ENCODE measurements around the gene DHODH. TPM values are rescaled to one million over a fixed set of nuclear protein-coding genes. Genes with fewer than 3 reads are reported as not detected.

The DHODH gene
- total and polyA plus RNA-seq, 2 donors (not counting 3 experiments of a cell fraction or from before 2014, with no cell fraction given), result 5.8 to 9.2 TPM

Small RNA genes lying within 50 kb of the gene (small RNA-seq; reads per million reads assigned to genes)
- not detected for gene RPL39P31 (ENCODE audit: insufficient read depth, insufficient read length, low read depth, low replicate concordance)

Other genes starting within 250 kb of the DHODH start
- 85.3 and 88.4 TPM in 2 replicates for gene AP1G1, start 199.9 kb upstream of the DHODH start, total RNA-seq
- gene AP1G1, start 199.9 kb upstream of the DHODH start, polyA plus RNA-seq, result 55.5 and 57.4 TPM in 2 replicates
- gene ATXN1L, start 162.8 kb upstream of the DHODH start, total RNA-seq, result 23.9 and 24.9 TPM in 2 replicates
- 14.9 and 15.6 TPM in 2 replicates for gene ATXN1L, start 162.8 kb upstream of the DHODH start, polyA plus RNA-seq
- gene ZNF821, start 124.6 kb upstream of the DHODH start, total RNA-seq, result 7.3 and 9.6 TPM in 2 replicates
- gene ZNF821, start 124.6 kb upstream of the DHODH start, polyA plus RNA-seq, result 8.0 and 8.1 TPM in 2 replicates
- 165 and 185 TPM in 2 replicates for gene IST1, start 113.2 kb upstream of the DHODH start, total RNA-seq
- gene IST1, start 113.2 kb upstream of the DHODH start, polyA plus RNA-seq, result 136 and 145 TPM in 2 replicates
- not detected in 2 replicates for gene PKD1L3, start 8.3 kb upstream of the DHODH start, total RNA-seq
- gene PKD1L3, start 8.3 kb upstream of the DHODH start, polyA plus RNA-seq, result not detected in 2 replicates
- gene HP, start 45.8 kb downstream of the DHODH start, total RNA-seq, result not detected in 2 replicates
- gene HP, start 45.8 kb downstream of the DHODH start, polyA plus RNA-seq, result not detected in 2 replicates
- not detected in 2 replicates for gene HPR, start 54.5 kb downstream of the DHODH start, total RNA-seq
- not detected in 2 replicates for gene HPR, start 54.5 kb downstream of the DHODH start, polyA plus RNA-seq
- gene TXNL4B, start 84.9 kb downstream of the DHODH start, total RNA-seq, result 11.7 and 12.7 TPM in 2 replicates
- gene TXNL4B, start 84.9 kb downstream of the DHODH start, polyA plus RNA-seq, result 8.7 and 10.0 TPM in 2 replicates
- 78.4 and 78.6 TPM in 2 replicates for gene DHX38, start 85.1 kb downstream of the DHODH start, total RNA-seq
- 39.7 and 47.3 TPM in 2 replicates for gene DHX38, start 85.1 kb downstream of the DHODH start, polyA plus RNA-seq
- 0.42 TPM in 1 of 2 replicates, not detected in the other for gene PMFBP1, start 163.4 kb downstream of the DHODH start, total RNA-seq
- 0.12 and 0.14 TPM in 2 replicates for gene PMFBP1, start 163.4 kb downstream of the DHODH start, polyA plus RNA-seq